ENCODE measurements around the gene SCLY.

DNA sequence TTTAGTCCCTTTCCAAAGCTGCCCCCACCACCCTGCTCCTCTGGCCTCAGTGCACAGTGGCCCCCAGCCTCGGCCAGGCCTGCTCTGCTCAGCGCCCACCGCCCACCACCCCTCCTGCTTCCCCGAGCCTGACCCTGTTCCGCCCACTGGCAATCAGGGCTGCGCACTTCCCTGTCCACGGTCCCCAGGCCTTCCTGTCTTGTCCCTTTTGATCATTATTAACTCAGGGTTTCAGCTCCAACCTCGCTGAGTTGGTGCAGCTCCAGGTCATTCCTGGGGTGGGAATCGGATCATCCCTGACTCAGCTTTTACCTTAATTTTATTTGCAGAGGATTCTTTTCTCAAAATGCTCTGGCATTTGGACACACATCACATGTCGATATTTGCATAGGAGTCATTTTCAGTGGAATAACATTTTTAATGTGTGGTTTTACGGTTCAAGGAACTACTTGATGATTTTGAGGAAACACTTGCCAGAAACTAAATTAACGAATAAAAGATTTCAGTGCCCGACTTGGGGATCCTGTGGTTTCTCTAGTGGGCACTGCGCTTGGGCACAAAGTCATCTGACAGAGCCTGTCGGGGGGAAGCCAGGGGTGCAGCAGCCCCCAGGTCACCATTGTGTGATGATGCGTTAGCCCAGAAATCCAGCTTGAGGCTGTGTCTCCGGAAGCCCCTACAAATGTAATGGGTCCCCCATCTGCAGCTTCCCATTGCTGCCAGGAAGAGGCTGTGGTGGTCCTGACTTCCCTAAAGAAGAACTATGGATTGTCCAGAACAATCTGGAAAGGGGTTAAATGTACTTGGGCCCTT, 38.3 kb downstream of the SCLY start:
- TF ChIP-seq, protein P1, sequence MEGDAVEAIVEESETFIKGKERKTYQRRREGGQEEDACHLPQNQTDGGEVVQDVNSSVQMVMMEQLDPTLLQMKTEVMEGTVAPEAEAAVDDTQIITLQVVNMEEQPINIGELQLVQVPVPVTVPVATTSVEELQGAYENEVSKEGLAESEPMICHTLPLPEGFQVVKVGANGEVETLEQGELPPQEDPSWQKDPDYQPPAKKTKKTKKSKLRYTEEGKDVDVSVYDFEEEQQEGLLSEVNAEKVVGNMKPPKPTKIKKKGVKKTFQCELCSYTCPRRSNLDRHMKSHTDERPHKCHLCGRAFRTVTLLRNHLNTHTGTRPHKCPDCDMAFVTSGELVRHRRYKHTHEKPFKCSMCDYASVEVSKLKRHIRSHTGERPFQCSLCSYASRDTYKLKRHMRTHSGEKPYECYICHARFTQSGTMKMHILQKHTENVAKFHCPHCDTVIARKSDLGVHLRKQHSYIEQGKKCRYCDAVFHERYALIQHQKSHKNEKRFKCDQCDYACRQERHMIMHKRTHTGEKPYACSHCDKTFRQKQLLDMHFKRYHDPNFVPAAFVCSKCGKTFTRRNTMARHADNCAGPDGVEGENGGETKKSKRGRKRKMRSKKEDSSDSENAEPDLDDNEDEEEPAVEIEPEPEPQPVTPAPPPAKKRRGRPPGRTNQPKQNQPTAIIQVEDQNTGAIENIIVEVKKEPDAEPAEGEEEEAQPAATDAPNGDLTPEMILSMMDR (IDR thresholded peaks at IDR 0.05), result no peak
- TF ChIP-seq SP1 (CRISPR knock-in tag; conservative IDR thresholded peaks at IDR 0.05) (no peak), JUN (CRISPR knock-in tag; IDR thresholded peaks at IDR 0.05) (no peak), CBFB (CRISPR knock-in tag; IDR thresholded peaks at IDR 0.05; ENCODE audit: low read depth) (no peak), TEAD1 (CRISPR knock-in tag; IDR thresholded peaks at IDR 0.05) (no peak)
- TF ChIP-seq, protein P2, sequence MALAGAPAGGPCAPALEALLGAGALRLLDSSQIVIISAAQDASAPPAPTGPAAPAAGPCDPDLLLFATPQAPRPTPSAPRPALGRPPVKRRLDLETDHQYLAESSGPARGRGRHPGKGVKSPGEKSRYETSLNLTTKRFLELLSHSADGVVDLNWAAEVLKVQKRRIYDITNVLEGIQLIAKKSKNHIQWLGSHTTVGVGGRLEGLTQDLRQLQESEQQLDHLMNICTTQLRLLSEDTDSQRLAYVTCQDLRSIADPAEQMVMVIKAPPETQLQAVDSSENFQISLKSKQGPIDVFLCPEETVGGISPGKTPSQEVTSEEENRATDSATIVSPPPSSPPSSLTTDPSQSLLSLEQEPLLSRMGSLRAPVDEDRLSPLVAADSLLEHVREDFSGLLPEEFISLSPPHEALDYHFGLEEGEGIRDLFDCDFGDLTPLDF (CRISPR knock-in tag; IDR thresholded peaks at IDR 0.05), result no peak
- TF ChIP-seq, protein P3, sequence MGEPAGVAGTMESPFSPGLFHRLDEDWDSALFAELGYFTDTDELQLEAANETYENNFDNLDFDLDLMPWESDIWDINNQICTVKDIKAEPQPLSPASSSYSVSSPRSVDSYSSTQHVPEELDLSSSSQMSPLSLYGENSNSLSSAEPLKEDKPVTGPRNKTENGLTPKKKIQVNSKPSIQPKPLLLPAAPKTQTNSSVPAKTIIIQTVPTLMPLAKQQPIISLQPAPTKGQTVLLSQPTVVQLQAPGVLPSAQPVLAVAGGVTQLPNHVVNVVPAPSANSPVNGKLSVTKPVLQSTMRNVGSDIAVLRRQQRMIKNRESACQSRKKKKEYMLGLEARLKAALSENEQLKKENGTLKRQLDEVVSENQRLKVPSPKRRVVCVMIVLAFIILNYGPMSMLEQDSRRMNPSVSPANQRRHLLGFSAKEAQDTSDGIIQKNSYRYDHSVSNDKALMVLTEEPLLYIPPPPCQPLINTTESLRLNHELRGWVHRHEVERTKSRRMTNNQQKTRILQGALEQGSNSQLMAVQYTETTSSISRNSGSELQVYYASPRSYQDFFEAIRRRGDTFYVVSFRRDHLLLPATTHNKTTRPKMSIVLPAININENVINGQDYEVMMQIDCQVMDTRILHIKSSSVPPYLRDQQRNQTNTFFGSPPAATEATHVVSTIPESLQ (CRISPR knock-in tag; IDR thresholded peaks at IDR 0.05), result no peak
- TF ChIP-seq, protein P4, sequence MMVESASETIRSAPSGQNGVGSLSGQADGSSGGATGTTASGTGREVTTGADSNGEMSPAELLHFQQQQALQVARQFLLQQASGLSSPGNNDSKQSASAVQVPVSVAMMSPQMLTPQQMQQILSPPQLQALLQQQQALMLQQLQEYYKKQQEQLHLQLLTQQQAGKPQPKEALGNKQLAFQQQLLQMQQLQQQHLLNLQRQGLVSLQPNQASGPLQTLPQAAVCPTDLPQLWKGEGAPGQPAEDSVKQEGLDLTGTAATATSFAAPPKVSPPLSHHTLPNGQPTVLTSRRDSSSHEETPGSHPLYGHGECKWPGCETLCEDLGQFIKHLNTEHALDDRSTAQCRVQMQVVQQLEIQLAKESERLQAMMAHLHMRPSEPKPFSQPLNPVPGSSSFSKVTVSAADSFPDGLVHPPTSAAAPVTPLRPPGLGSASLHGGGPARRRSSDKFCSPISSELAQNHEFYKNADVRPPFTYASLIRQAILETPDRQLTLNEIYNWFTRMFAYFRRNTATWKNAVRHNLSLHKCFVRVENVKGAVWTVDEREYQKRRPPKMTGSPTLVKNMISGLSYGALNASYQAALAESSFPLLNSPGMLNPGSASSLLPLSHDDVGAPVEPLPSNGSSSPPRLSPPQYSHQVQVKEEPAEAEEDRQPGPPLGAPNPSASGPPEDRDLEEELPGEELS (CRISPR knock-in tag; IDR thresholded peaks at IDR 0.05), result no peak
